NB4 (cell line): ENCODE data around the gene LAG3.

Experiments
- MAX ChIP-seq: IDR thresholded peaks from 2 replicates; pipeline ENCODE4 v1.6.1; 2011; ENCODE audit warnings: low read depth, low read length
- MYC ChIP-seq: IDR thresholded peaks from 2 replicates; pipeline ENCODE4 v1.6.1; 2011; ENCODE audit warnings: low read depth, low read length
- POLR2A ChIP-seq: IDR thresholded peaks from 2 replicates; pipeline ENCODE4 v1.6.1; 2011; ENCODE audit warnings: mild to moderate bottlenecking; ENCODE audit not compliant: insufficient read length; ENCODE audit errors: extremely low read depth
- TF ChIP-seq, protein P1 (sequence below): IDR thresholded peaks from one replicate; pipeline ENCODE4 v1.5.1; 2012; ENCODE audit warnings: low read depth, low read length

DNA sequence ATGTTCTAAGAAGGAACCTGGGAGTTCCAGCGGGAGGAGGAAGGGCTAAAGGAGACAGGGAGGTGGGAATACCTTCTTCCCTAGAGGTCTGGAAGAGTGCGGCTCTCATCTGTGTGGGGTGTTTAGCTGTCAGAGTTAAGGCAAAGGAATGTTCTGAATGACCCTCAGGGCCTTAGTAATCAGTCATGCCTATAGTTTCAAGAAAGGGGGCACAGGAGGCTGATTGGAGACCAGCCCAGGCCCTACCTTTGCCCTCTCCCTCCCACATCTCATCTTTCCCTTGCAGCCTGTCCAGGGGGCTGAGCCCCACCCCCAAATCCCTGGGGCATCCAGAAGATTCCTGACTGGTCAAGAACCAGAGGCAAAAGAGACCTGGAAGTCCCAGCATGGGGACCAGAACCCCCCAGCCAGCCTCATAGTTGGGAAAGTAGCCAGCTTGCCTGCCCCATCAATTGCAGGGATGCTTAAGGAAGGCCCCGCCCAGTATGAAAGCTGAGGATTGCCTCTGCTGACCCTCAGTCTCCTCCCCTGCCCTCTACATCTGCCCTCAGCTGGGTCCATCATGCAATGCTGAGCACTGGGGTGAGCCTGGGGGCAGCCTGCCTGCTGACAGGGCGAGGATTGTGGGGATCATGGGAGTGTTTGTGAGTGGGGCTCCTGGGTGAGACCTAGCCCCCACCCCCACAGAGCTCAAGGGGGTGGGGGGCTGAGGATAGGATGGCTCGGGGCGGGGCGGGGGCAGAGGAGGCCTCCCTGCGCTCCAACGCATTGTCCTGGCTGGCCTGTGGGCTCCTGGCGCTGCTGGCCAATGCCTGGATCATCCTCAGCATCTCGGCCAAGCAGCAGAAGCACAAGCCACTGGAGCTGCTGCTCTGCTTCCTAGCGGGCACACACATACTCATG, 51.1 kb downstream of the LAG3 start:
- TF ChIP-seq, protein P1, sequence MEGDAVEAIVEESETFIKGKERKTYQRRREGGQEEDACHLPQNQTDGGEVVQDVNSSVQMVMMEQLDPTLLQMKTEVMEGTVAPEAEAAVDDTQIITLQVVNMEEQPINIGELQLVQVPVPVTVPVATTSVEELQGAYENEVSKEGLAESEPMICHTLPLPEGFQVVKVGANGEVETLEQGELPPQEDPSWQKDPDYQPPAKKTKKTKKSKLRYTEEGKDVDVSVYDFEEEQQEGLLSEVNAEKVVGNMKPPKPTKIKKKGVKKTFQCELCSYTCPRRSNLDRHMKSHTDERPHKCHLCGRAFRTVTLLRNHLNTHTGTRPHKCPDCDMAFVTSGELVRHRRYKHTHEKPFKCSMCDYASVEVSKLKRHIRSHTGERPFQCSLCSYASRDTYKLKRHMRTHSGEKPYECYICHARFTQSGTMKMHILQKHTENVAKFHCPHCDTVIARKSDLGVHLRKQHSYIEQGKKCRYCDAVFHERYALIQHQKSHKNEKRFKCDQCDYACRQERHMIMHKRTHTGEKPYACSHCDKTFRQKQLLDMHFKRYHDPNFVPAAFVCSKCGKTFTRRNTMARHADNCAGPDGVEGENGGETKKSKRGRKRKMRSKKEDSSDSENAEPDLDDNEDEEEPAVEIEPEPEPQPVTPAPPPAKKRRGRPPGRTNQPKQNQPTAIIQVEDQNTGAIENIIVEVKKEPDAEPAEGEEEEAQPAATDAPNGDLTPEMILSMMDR, result no peak
- TF ChIP-seq POLR2A (no peak), MYC (no peak), MAX (no peak)
